Progenitor cell of endocrine pancreas (in vitro differentiated cells): ENCODE measurements around the gene SPEG. TPM values are rescaled to one million over a fixed set of nuclear protein-coding genes. Genes with fewer than 3 reads are reported as not detected.

Experiments used
- DNase-seq: peaks from one replicate; pipeline ENCODE4 v3.0.0; 2021; ENCODE audit warnings: low spot score; ENCODE audit not compliant: unreplicated experiment
- H3K27ac Mint-ChIP-seq: 2 replicates; pipeline ENCODE4 v1.8.0; 2021; ENCODE audit warnings: mild to moderate bottlenecking, moderate library complexity, mixed read lengths
- H3K27me3 Mint-ChIP-seq: 2 replicates; pipeline ENCODE4 v1.8.0; 2021; ENCODE audit warnings: mixed read lengths
- H3K36me3 Mint-ChIP-seq: 2 replicates; pipeline ENCODE4 v1.8.0; 2022; ENCODE audit warnings: mixed read lengths; ENCODE audit not compliant: insufficient read depth
- H3K4me1 Mint-ChIP-seq: 2 replicates; pipeline ENCODE4 v1.8.0; 2021; ENCODE audit warnings: low read depth, mixed read lengths
- H3K4me3 Mint-ChIP-seq: 2 replicates; pipeline ENCODE4 v1.8.0; 2021; ENCODE audit warnings: low read depth, mild to moderate bottlenecking, moderate library complexity, mixed read lengths
- H3K9me3 Mint-ChIP-seq: 2 replicates; pipeline ENCODE4 v1.8.0; 2021; ENCODE audit warnings: low read depth, mixed read lengths
- total RNA-seq: library from RNA; stranded (reverse); gene quantifications from 2 replicates; pipeline ENCODE4 v1.2.1, GENCODE V29; 2021
- TF ChIP-seq, protein P1 (sequence below): fragments of 200-600 bp; sonication (generic); IDR thresholded peaks from one replicate; pipeline ENCODE4 v1.5.0; 2021; ENCODE audit warnings: antibody characterized with exemption, mild to moderate bottlenecking; ENCODE audit not compliant: unreplicated experiment

Gene SPEG
- total RNA-seq, 1 donor from 2014 or later, result 15.1 TPM

DNA sequence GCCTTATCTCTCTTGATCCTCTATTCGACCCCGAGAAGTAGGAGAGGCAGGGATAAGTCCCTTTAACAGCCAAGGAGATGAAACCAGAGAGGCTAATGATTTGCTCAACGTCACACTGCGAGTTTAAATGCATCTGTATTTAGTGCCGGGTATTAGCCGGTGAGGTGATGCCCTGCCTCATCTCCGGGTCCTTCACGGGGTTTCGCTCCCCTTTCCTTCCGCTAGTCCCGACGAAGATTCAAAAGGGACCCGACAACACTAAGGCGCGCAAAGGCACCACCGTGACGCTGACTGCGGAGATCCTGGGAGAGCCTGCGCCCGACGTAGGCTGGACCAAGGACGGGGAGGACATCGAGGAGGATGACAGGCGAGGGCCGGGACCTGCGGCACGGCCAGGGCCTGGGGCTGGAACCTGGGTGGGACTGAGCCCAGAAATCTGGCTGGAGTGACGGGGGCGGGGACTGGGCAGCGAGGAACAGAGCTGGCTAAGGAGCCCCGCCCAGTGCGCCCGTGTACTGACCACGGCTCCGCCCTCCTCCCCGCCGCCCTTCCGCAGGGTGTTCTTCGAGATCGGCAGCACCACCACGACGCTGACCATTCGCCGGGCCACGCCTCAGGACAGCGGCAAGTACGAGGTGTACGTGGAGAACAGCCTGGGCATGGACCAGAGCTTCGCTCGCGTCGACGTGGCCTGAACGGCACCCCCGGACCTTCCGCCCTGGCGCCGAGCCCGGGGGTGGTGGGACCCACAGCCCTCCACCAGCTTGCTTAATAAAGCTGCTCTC is 63.0 kb downstream of the SPEG start:
- DNase-seq, result peak; percentile 42
- TF ChIP-seq, protein P1, sequence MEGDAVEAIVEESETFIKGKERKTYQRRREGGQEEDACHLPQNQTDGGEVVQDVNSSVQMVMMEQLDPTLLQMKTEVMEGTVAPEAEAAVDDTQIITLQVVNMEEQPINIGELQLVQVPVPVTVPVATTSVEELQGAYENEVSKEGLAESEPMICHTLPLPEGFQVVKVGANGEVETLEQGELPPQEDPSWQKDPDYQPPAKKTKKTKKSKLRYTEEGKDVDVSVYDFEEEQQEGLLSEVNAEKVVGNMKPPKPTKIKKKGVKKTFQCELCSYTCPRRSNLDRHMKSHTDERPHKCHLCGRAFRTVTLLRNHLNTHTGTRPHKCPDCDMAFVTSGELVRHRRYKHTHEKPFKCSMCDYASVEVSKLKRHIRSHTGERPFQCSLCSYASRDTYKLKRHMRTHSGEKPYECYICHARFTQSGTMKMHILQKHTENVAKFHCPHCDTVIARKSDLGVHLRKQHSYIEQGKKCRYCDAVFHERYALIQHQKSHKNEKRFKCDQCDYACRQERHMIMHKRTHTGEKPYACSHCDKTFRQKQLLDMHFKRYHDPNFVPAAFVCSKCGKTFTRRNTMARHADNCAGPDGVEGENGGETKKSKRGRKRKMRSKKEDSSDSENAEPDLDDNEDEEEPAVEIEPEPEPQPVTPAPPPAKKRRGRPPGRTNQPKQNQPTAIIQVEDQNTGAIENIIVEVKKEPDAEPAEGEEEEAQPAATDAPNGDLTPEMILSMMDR, result no peak
- H3K36me3 Mint-ChIP-seq, result no peaks in the 10 kb centered on the region
- peaks cover 16% of the 10 kb centered on the region for H3K4me1 Mint-ChIP-seq
- peak overlapping the region; percentile 22 for H3K27ac Mint-ChIP-seq
- no peaks in the 10 kb centered on the region for H3K9me3 Mint-ChIP-seq
- peak overlapping the region; percentile 83 for H3K4me3 Mint-ChIP-seq
- H3K27me3 Mint-ChIP-seq, result peaks cover 55% of the 10 kb centered on the region

DNA sequence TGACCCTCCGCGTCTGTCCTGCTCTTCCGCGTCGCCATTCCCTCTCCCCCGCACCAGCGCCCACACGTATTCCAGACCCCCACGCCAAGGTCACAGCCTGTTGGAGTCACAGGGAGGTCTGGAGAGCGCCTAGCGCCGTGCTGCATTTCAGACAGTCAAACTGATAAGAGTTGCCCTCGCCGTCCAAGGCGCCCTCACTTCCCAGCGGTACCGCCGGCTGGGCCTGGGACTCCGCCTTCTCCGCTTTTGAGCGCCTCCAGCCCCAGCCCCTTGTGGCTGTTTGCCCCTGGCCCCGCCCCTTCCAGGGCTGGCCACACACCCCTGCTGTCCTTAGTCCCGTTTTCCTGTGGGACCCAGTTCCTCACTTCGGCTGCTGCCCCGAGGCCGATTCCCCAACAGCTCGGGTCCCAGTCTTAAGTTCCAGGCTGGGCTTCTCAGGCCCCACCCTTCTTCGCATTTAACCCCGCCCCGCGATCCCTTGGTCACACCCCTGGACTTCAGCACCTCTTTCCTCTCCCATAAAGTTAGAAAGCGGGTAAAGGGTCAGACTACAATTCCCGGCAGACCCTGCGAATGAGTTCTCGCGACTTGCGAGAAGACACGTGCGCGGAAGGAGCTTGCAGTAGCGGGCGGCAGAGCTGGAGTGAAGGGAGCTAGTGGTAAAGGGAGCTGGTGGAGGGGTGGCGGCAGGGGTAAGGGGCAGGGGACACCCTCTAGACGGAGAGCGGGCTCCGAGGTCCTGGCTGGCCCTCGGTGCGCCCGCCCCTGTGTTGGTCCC is 63.8 kb downstream of the SPEG start, which contains the start of gene GMPPA:
Gene GMPPA, plus strand, starts transcription at position 612 of the 778 bp plus-strand sequence. CDS start 1,085 bp downstream, outside the sequence.
- DNase-seq, result peak; percentile 79
- no peaks in the 10 kb centered on the region for H3K9me3 Mint-ChIP-seq
- H3K27ac Mint-ChIP-seq, result peak within 1 kb of the TSS; percentile 89
- peak within 1 kb of the TSS; percentile 83 for H3K4me3 Mint-ChIP-seq
- peaks cover 16% of the 10 kb centered on the region for H3K4me1 Mint-ChIP-seq
- peaks cover 47% of the 10 kb centered on the region for H3K27me3 Mint-ChIP-seq
- TF ChIP-seq, protein P1, result peak; percentile 10
- H3K36me3 Mint-ChIP-seq, result no peaks in the 10 kb centered on the region

DNA sequence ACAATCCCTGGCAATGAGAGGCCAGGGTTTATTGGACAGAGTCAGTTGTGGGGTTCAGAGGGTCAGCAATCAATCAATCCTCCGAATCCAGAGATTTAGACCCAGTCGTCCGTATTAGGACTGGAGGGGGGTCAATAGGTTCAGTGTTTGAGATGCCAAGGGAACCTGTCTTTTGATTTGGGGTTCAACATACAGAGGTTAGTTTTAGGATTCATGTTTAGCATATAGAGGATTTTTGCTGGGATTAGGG is 64.3 kb downstream of the SPEG start:
- TF ChIP-seq, protein P1, result no peak
- Mint-ChIP-seq H3K27ac (peak overlapping the region; percentile 89), H3K36me3 (no peaks in the 10 kb centered on the region), H3K4me3 (peak overlapping the region; percentile 83), H3K4me1 (peaks cover 16% of the 10 kb centered on the region), H3K9me3 (no peaks in the 10 kb centered on the region), H3K27me3 (peaks cover 42% of the 10 kb centered on the region)
- DNase-seq, result no peak

DNA sequence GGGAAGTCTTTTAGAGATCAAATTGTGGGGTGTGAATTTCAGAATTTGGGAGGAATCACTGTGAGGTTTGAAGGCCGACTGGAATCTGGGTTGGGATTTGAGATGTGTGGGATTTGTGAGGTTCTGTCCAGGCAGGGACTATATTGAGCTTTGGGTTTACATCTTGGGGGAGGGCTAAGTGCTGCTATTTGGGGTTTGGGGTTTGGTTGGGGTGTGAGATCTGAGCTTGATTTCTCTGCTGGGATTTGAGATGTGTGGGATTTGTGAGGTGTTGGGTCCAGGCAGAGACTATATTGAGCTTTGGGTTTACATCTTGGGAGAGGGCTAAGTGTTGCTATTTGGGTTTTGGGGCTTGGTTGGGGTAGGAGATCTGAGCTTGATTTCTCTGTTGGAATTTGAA is 64.9 kb downstream of the SPEG start:
- Mint-ChIP-seq H3K27me3 (peaks cover 36% of the 10 kb centered on the region), H3K4me1 (peaks cover 16% of the 10 kb centered on the region), H3K9me3 (no peaks in the 10 kb centered on the region), H3K27ac (peak overlapping the region; percentile 45), H3K36me3 (peaks cover 1% of the 10 kb centered on the region), H3K4me3 (peak overlapping the region; percentile 83)
- DNase-seq, result no peak
- TF ChIP-seq, protein P1, result no peak

DNA sequence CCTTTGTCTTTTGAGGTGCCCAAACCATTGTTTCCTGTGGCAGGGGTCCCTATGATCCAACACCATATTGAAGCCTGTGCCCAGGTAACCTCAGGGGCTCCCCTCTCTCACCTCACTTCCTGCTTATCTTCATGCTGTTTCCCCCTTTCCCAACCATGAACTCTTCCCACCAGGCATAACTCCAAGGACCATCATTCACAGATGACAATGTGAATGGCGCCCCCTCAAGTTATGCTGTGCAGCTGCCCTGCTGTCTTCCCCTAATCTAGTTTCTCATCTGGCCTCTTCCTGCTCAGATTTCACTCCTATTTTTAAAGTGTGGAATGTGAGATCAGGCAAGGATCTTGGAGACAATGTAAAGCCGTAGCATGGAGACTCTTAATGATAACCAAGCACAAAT is 65.5 kb downstream of the SPEG start:
- TF ChIP-seq, protein P1, result peak; percentile 14
- Mint-ChIP-seq H3K4me1 (peaks cover 16% of the 10 kb centered on the region), H3K4me3 (peak overlapping the region; percentile 83), H3K9me3 (no peaks in the 10 kb centered on the region), H3K27me3 (peaks cover 30% of the 10 kb centered on the region), H3K27ac (no peak overlapping the region), H3K36me3 (peaks cover 1% of the 10 kb centered on the region)
- no peak for DNase-seq
